ENCODE results near the gene NDRG4.
"Not testable (repeated sequence)": the region's sequence is repeated elsewhere in the genome, so short reads cannot be mapped to it uniquely, and the experiment has no call there.

NDRG4 gene

DNA sequence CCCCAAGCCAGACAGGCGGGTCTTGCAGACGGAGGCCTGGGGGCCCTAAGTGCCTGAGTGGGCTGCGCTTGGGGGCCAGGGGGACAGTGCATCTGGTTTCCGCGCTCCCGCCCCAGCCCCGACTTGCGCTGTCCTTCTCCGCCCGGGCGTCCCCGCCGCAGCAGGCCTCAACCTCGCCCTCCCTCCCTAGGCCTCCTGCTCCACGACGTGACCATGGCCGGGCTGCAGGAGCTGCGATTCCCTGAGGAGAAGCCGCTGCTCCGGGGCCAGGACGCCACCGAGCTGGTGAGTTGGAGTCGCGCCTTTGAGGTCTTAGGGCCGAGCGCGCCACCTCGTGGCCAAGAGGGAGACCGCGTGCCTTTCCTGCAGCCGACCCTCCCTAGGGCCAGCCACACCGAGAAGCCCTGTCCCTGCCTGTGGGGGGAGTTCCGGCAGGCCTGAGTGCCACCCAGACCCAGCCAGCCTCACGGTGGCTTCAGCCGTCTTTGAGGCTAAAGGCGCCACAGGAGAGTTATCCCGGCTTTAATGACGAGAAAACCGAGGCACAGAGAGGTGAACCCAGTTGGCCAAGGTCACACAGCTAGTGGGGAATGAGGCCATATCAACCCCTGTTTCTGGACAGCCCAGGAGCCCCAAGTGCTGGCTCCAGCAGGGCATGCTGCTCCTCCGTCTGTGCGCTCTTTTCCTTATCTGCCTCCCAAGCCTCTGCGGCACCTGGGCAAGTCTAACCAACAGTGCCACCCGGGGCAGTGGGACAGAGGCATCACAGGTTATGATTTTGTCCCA lies 12.2 kb upstream of the NDRG4 start:
- peaks cover 22% of the 10 kb centered on the region for H3K4me1 Mint-ChIP-seq
- no peak overlapping the region for H3K27ac Mint-ChIP-seq
- H3K9me3 Mint-ChIP-seq = no peaks in the 10 kb centered on the region
- H3K4me3 Mint-ChIP-seq = no peak overlapping the region
- H3K27me3 Mint-ChIP-seq (ENCODE audit: low read depth, poor library complexity) = peaks cover 19% of the 10 kb centered on the region
- H3K36me3 Mint-ChIP-seq (ENCODE audit: low read depth) = no peaks in the 10 kb centered on the region
- TF ChIP-seq, protein P1, sequence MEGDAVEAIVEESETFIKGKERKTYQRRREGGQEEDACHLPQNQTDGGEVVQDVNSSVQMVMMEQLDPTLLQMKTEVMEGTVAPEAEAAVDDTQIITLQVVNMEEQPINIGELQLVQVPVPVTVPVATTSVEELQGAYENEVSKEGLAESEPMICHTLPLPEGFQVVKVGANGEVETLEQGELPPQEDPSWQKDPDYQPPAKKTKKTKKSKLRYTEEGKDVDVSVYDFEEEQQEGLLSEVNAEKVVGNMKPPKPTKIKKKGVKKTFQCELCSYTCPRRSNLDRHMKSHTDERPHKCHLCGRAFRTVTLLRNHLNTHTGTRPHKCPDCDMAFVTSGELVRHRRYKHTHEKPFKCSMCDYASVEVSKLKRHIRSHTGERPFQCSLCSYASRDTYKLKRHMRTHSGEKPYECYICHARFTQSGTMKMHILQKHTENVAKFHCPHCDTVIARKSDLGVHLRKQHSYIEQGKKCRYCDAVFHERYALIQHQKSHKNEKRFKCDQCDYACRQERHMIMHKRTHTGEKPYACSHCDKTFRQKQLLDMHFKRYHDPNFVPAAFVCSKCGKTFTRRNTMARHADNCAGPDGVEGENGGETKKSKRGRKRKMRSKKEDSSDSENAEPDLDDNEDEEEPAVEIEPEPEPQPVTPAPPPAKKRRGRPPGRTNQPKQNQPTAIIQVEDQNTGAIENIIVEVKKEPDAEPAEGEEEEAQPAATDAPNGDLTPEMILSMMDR (IDR thresholded peaks at IDR 0.05) = peak; percentile 86
- peak; percentile 94 for DNase-seq

DNA sequence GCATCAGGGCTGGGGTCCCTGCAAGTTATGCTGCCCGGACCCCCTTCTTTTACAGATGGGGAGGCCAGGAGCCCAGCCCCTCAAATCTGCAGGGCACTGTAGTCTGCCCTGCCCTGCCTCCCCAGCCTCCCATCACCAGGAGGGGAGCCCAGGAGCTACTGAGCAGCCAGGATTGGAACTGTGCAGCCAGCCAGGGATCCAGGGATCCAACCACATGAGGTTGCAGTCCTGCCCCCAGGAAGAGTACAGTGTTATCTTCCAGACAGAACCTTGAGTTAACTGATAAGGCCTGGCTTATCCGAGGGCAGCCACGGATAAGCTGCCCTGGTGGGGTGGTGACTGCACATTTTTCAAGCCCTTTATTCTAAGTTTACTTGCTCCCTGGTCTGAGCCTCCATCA lies 11.4 kb upstream of the NDRG4 start:
- Mint-ChIP-seq H3K27ac (no peak overlapping the region), H3K36me3 (ENCODE audit: low read depth) (no peaks in the 10 kb centered on the region), H3K4me1 (peaks cover 21% of the 10 kb centered on the region), H3K4me3 (no peak overlapping the region), H3K27me3 (ENCODE audit: low read depth, poor library complexity) (peaks cover 21% of the 10 kb centered on the region), H3K9me3 (no peaks in the 10 kb centered on the region)
- TF ChIP-seq, protein P1 (IDR thresholded peaks at IDR 0.05) = no peak
- DNase-seq = no peak

DNA sequence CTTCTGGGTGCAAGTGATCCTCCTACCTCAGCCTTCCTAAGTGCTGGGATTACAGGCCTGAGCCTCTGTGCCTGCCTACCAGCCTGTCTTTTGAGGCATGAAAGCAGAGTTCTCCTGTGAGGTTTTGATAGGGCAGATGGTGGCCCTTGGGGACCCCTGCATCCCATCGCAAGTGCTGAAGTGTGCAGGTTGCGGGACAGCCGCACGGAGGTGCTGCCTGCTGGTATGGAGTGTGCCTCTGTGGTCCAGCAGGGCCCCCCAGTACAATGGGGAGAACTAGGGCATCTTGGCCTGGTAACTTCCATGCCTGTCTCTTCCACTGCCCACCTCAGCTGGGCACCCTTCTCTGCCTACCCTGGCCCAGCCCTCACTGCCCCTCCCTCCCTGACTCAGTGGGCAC lies 9.9 kb upstream of the NDRG4 start:
- no peak overlapping the region for H3K27ac Mint-ChIP-seq
- H3K4me3 Mint-ChIP-seq = no peak overlapping the region
- peaks cover 32% of the 10 kb centered on the region for H3K4me1 Mint-ChIP-seq
- TF ChIP-seq, protein P1 (IDR thresholded peaks at IDR 0.05) = no peak
- peaks cover 21% of the 10 kb centered on the region for H3K27me3 Mint-ChIP-seq (ENCODE audit: low read depth, poor library complexity)
- H3K36me3 Mint-ChIP-seq (ENCODE audit: low read depth) = no peaks in the 10 kb centered on the region
- DNase-seq = no peak
- no peaks in the 10 kb centered on the region for H3K9me3 Mint-ChIP-seq

DNA sequence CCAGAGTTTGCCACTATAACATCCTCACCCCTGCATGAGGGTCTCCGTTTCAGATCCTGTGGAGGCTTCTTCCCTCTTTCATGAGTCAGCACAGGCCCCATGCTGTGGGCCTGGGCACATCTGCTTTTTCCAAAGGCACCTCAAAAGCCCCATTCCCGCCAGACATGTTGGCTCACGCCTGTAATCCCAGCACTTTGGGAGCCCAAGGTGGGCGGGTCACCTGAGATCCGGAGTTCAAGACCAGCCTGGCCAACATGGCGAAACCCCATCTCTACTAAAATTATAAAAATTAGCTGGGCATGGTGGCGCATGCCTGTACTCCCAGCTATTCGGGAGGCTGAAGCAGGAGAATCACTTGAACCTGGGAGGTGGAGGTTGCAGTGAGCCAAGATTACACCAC lies 9.4 kb upstream of the NDRG4 start:
- not testable (repeated sequence) for H3K27ac Mint-ChIP-seq; DNase-seq; H3K4me3 Mint-ChIP-seq; H3K9me3 Mint-ChIP-seq; H3K36me3 Mint-ChIP-seq (ENCODE audit: low read depth)
- peaks cover 36% of the 10 kb centered on the region for H3K4me1 Mint-ChIP-seq
- peaks cover 21% of the 10 kb centered on the region for H3K27me3 Mint-ChIP-seq (ENCODE audit: low read depth, poor library complexity)

DNA sequence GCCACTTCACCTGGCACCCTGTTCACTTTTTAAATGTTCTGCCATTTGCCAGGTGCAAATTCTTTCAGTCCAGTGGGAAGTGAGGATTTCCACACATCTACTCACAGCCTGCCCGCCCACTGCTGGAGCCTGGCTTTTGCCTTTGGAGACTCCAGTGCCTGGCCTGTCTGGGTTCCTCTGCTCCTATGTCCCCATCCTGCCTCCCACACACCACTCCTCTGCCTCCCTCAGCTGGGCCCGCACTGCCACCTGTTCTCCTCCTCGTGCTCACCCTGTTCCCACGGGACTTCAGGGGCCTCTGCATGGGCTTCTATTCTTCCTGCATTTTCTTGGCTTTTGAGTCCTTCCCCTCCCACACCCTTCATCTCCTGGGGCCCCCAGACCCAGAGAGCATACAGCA lies 7.9 kb upstream of the NDRG4 start:
- Mint-ChIP-seq H3K36me3 (ENCODE audit: low read depth) (no peaks in the 10 kb centered on the region), H3K9me3 (no peaks in the 10 kb centered on the region), H3K27ac (no peak overlapping the region), H3K4me1 (peaks cover 44% of the 10 kb centered on the region), H3K27me3 (ENCODE audit: low read depth, poor library complexity) (peaks cover 19% of the 10 kb centered on the region), H3K4me3 (no peak overlapping the region)
- DNase-seq = no peak
- TF ChIP-seq, protein P1 (IDR thresholded peaks at IDR 0.05) = no peak

- TF ChIP-seq, protein P1 (IDR thresholded peaks at IDR 0.05) = no peak
- DNase-seq = no peak
- H3K9me3 Mint-ChIP-seq = no peaks in the 10 kb centered on the region
- H3K27ac Mint-ChIP-seq = no peak overlapping the region
- H3K36me3 Mint-ChIP-seq (ENCODE audit: low read depth) = no peaks in the 10 kb centered on the region
- H3K4me1 Mint-ChIP-seq = peaks cover 46% of the 10 kb centered on the region
- H3K4me3 Mint-ChIP-seq = no peak overlapping the region
- H3K27me3 Mint-ChIP-seq (ENCODE audit: low read depth, poor library complexity) = peaks cover 16% of the 10 kb centered on the region
Observed at GRCh38 chr16:58492735-58493134, 7.2 kb upstream of the NDRG4 start.
